HL-60 (cell line): ENCODE results near the gene UQCR11.

Experiments used
- DNase-seq, 2 experiments: peaks; one replicate each; pipeline ENCODE4 v3.0.0-alpha.2; 2010 to 2020; ENCODE audit warnings: low read depth in 1 of 2, low spot score in 1 of 2
- H3K27ac ChIP-seq: fragments of 250-450 bp; sonication (Bioruptor Pico); replicated peaks from 2 replicates; pipeline ENCODE4 v1.5.1; 2020; ENCODE audit warnings: mild to moderate bottlenecking, moderate library complexity
- H3K27me3 ChIP-seq: fragments of 250-450 bp; sonication (Bioruptor Pico); 2 replicates; pipeline ENCODE4 v1.5.1; 2021; ENCODE audit warnings: mild to moderate bottlenecking, moderate library complexity; ENCODE audit not compliant: insufficient read depth, poor library complexity, severe bottlenecking
- H3K4me3 ChIP-seq: replicated peaks from 2 replicates; pipeline ENCODE4 v1.5.1; 2011; ENCODE audit warnings: mild to moderate bottlenecking, control low read depth, low read length; ENCODE audit not compliant: insufficient read depth
- GABPA ChIP-seq: IDR thresholded peaks from 2 replicates; pipeline ENCODE4 v1.6.1; 2012; ENCODE audit warnings: low read depth
- POLR2AphosphoS5 ChIP-seq: IDR thresholded peaks from 2 replicates; pipeline ENCODE4 v1.6.1; 2012; ENCODE audit warnings: low read depth
- SPI1 ChIP-seq: IDR thresholded peaks from 2 replicates; pipeline ENCODE4 v1.6.1; 2012; ENCODE audit warnings: low read depth, mild to moderate bottlenecking, borderline replicate concordance
- TF ChIP-seq, protein P1 (sequence below): IDR thresholded peaks from one replicate; pipeline ENCODE4 v1.5.1; 2011; ENCODE audit warnings: low read length, control low read depth, inconsistent platforms; ENCODE audit not compliant: insufficient read depth
- TF ChIP-seq, protein P2 (sequence below): IDR thresholded peaks from 2 replicates; pipeline ENCODE4 v1.6.1; 2012; ENCODE audit warnings: low read depth; ENCODE audit not compliant: insufficient replicate concordance

UQCR11 gene

DNA sequence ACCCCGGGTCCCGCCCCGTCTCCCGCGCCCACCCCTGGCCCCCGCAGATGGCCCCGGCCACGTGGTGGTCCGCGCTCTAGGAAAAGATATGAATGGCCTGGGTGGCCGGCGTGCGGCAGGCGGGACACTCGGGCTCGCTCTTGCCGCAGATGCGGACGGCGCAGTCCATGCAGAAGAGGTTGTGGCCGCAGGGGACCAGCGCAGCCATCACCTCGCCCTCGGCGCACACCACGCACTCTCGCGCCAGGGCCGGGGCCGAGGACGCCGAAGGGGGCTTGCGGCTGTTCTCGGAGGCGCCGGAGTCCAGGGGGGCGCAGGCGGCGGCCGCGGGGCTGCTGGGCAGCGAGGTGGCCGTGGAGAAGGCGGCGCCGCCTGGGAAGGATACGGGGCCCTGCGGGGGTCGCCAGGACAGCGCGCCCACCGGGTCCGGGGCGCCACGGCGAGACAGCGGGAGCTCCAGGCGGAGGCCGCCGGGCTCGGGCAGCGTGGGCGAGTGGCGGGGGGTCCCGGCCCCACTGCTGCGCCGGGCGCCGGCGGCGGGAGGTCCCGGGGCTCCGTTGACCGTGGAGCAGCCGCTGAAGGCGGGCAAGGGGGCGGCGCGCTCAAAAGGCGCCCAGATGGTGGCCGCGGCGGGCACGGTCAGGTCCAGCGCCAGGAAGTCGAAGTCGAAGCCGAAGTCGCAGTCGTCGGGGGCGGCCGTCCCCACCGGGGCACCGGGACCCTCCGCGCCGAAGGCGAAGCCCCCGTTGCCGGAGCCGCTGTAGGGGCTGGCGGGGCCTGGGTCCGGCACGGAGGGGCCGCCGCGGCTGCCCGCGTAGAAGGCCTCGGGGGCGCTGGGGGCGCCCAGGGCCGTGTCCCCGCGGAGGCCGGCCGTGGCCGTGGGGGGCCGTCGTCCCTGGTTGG lies 49.5 kb downstream of the UQCR11 start:
- no peak overlapping the region for H3K4me3 ChIP-seq
- TF ChIP-seq POLR2AphosphoS5 (no peak), GABPA (no peak), SPI1 (no peak)
- TF ChIP-seq, protein P1, sequence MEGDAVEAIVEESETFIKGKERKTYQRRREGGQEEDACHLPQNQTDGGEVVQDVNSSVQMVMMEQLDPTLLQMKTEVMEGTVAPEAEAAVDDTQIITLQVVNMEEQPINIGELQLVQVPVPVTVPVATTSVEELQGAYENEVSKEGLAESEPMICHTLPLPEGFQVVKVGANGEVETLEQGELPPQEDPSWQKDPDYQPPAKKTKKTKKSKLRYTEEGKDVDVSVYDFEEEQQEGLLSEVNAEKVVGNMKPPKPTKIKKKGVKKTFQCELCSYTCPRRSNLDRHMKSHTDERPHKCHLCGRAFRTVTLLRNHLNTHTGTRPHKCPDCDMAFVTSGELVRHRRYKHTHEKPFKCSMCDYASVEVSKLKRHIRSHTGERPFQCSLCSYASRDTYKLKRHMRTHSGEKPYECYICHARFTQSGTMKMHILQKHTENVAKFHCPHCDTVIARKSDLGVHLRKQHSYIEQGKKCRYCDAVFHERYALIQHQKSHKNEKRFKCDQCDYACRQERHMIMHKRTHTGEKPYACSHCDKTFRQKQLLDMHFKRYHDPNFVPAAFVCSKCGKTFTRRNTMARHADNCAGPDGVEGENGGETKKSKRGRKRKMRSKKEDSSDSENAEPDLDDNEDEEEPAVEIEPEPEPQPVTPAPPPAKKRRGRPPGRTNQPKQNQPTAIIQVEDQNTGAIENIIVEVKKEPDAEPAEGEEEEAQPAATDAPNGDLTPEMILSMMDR, result no peak
- TF ChIP-seq, protein P2, sequence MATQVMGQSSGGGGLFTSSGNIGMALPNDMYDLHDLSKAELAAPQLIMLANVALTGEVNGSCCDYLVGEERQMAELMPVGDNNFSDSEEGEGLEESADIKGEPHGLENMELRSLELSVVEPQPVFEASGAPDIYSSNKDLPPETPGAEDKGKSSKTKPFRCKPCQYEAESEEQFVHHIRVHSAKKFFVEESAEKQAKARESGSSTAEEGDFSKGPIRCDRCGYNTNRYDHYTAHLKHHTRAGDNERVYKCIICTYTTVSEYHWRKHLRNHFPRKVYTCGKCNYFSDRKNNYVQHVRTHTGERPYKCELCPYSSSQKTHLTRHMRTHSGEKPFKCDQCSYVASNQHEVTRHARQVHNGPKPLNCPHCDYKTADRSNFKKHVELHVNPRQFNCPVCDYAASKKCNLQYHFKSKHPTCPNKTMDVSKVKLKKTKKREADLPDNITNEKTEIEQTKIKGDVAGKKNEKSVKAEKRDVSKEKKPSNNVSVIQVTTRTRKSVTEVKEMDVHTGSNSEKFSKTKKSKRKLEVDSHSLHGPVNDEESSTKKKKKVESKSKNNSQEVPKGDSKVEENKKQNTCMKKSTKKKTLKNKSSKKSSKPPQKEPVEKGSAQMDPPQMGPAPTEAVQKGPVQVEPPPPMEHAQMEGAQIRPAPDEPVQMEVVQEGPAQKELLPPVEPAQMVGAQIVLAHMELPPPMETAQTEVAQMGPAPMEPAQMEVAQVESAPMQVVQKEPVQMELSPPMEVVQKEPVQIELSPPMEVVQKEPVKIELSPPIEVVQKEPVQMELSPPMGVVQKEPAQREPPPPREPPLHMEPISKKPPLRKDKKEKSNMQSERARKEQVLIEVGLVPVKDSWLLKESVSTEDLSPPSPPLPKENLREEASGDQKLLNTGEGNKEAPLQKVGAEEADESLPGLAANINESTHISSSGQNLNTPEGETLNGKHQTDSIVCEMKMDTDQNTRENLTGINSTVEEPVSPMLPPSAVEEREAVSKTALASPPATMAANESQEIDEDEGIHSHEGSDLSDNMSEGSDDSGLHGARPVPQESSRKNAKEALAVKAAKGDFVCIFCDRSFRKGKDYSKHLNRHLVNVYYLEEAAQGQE, result no peak
- no peaks in the 10 kb centered on the region for H3K27me3 ChIP-seq
- no peak overlapping the region for H3K27ac ChIP-seq
- DNase-seq, result no peak

DNA sequence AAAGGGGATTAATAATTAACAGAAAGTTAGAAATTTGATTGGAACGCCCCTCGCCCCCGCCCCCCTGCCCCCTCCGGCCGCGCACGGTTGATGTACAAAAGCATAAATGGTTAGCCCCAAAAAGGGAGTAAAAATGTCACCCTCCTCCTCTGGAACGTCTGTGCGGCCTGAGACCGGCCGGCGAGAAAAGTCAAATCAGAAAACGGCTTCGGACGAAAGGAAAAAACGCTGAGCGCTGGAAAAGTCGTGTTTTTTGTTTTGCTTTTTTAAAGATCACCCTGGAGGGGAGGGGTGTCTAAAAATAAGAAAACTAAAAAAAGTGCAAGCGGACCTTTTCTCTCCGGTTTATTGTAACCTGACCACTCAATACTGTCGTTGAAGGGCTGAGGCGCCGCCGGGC lies 50.3 kb downstream of the UQCR11 start:
- H3K27me3 ChIP-seq, result no peaks in the 10 kb centered on the region
- no peak overlapping the region for H3K27ac ChIP-seq
- H3K4me3 ChIP-seq, result no peak overlapping the region
- TF ChIP-seq, protein P1, result no peak
- TF ChIP-seq GABPA (no peak), SPI1 (no peak), POLR2AphosphoS5 (no peak)
- TF ChIP-seq, protein P2, result no peak
- DNase-seq, result no peak

DNA sequence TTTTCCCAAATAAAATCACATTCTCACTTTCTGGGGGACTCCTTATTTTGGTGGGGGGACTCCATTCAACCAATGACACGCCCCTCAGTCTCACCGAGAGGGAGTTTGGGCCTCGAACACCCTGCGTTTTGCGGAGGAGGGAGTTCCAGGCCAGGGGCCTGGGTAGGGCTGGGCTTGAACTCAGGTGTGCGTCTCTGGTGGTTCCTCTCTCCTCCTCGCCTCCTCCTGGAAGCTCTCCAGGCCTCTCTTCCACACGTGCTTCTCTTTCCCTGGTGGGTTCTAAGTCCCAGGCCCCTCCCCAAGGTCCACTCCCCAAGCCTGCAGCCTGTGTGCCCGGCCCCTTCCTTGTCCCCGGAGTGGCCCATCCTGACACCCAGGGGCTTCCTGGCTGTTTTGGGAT lies 51.8 kb downstream of the UQCR11 start:
- no peak overlapping the region for H3K4me3 ChIP-seq
- TF ChIP-seq SPI1 (no peak), GABPA (no peak), POLR2AphosphoS5 (no peak)
- TF ChIP-seq, protein P1, result no peak
- TF ChIP-seq, protein P2, result no peak
- H3K27me3 ChIP-seq, result no peaks in the 10 kb centered on the region
- DNase-seq, result no peak
- no peak overlapping the region for H3K27ac ChIP-seq
